H1 (cell line): ENCODE results near the gene TACR2. TPM values are rescaled to one million over a fixed set of nuclear protein-coding genes. Genes with fewer than 3 reads are reported as not detected.

ENCODE experiments used
- ASH2L ChIP-seq: fragments of 200-600, 300-600 bp; sonication (generic); IDR thresholded peaks from one replicate; pipeline ENCODE4 v1.7.1; 2017; ENCODE audit warnings: low read length
- BACH1 ChIP-seq: IDR thresholded peaks from 2 replicates; pipeline ENCODE4 v1.6.1; 2012; ENCODE audit warnings: low read length, improper control_type of control experiment
- CREB1 ChIP-seq: IDR thresholded peaks from 2 replicates; pipeline ENCODE4 v1.6.1; 2012; ENCODE audit warnings: inconsistent platforms
- RBBP5 ChIP-seq: IDR thresholded peaks from 2 replicates; pipeline ENCODE4 v1.7.1; 2012; ENCODE audit warnings: low read depth, mild to moderate bottlenecking, inconsistent platforms, low read length, moderate library complexity, borderline replicate concordance
- SAP30 ChIP-seq: fragments of 300-600 bp; sonication (generic); IDR thresholded peaks from 2 replicates; pipeline ENCODE4 v1.7.1; 2012; ENCODE audit warnings: low read length, moderate library complexity, mild to moderate bottlenecking, inconsistent platforms; ENCODE audit not compliant: insufficient read depth, insufficient replicate concordance
- SUZ12 ChIP-seq: fragments of 200-600 bp; sonication (generic); IDR thresholded peaks from 2 replicates; pipeline ENCODE4 v1.6.1; 2012; ENCODE audit warnings: mild to moderate bottlenecking, inconsistent platforms, low read length, moderate library complexity, mixed read lengths
- TCF12 ChIP-seq: IDR thresholded peaks from 2 replicates; pipeline ENCODE4 v1.6.1; 2011; ENCODE audit warnings: low read depth, mild to moderate bottlenecking, low read length
- polyA plus RNA-seq, 7 experiments: library from polyadenylated mRNA; depleted of rRNA in 3 of 7; stranded (reverse) in 5 of 7; unstranded in 2 of 7; fragments of >200 nt in 5 of 7; fragments of 200-250 nt in 2 of 7; gene quantifications; 1 replicate in 5 of 7; 2 replicates in 1 of 7; 4 replicates in 1 of 7; pipeline versions ENCODE4 v1.2.1 to v1.2.3, GENCODE V29; 2011 to 2013; ENCODE audit warnings: missing spikeins in 2 of 7, mixed read lengths in 2 of 7
- total RNA-seq: library from RNA; stranded (reverse); fragmentation: NEBNext Ultra II Directional; extraction: Animal tissue kit (Norgen Biotek cat#: 25700); gene quantifications from 2 replicates; pipeline ENCODE4 v1.2.1, GENCODE V29; 2021
- TF ChIP-seq, protein P1 (sequence below): fragments of 300-600 bp; sonication (generic); IDR thresholded peaks from 2 replicates; pipeline ENCODE4 v1.7.1; 2012; ENCODE audit warnings: low read length, moderate library complexity, mild to moderate bottlenecking, inconsistent platforms; ENCODE audit not compliant: insufficient replicate concordance
- TF ChIP-seq, protein P2 (sequence below), 3 experiments: IDR thresholded peaks; 1 replicate in 2 of 3; 2 replicates in 1 of 3; pipeline versions ENCODE4 v1.5.1 to v1.6.1; 2011; ENCODE audit warnings: low read length in 3 of 3, mild to moderate bottlenecking in 3 of 3, inconsistent platforms in 2 of 3, low read depth in 1 of 3, moderate library complexity in 1 of 3; ENCODE audit not compliant: insufficient read depth in 1 of 3; ENCODE audit errors: control extremely low read depth in 1 of 3

TACR2 gene
- total and polyA plus RNA-seq, 2 of the 8 experiments (the other 6 are each of a cell fraction or from before 2014, with no cell fraction given): 0.06 TPM; not detected in 1

DNA sequence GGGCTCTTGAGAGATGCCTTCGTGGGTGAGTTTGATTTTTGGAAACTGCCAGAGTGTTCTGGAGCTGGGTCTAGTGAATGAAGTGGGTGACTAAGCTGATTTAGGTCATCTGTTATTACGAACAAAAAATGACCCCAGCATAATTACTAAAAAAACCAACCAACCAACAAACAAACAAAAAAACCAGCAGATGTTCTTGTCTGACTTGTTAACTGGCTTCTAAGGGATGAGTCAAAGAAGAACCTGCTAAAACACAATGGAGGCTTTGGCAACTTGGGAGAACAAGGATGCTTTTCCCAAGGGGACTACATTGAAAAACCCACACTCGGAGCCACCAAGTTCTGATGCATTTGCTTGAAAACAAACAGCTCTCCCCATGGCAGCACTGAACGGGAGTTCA lies 11.5 kb downstream of the TACR2 start (continued):
- TF ChIP-seq, protein P1, sequence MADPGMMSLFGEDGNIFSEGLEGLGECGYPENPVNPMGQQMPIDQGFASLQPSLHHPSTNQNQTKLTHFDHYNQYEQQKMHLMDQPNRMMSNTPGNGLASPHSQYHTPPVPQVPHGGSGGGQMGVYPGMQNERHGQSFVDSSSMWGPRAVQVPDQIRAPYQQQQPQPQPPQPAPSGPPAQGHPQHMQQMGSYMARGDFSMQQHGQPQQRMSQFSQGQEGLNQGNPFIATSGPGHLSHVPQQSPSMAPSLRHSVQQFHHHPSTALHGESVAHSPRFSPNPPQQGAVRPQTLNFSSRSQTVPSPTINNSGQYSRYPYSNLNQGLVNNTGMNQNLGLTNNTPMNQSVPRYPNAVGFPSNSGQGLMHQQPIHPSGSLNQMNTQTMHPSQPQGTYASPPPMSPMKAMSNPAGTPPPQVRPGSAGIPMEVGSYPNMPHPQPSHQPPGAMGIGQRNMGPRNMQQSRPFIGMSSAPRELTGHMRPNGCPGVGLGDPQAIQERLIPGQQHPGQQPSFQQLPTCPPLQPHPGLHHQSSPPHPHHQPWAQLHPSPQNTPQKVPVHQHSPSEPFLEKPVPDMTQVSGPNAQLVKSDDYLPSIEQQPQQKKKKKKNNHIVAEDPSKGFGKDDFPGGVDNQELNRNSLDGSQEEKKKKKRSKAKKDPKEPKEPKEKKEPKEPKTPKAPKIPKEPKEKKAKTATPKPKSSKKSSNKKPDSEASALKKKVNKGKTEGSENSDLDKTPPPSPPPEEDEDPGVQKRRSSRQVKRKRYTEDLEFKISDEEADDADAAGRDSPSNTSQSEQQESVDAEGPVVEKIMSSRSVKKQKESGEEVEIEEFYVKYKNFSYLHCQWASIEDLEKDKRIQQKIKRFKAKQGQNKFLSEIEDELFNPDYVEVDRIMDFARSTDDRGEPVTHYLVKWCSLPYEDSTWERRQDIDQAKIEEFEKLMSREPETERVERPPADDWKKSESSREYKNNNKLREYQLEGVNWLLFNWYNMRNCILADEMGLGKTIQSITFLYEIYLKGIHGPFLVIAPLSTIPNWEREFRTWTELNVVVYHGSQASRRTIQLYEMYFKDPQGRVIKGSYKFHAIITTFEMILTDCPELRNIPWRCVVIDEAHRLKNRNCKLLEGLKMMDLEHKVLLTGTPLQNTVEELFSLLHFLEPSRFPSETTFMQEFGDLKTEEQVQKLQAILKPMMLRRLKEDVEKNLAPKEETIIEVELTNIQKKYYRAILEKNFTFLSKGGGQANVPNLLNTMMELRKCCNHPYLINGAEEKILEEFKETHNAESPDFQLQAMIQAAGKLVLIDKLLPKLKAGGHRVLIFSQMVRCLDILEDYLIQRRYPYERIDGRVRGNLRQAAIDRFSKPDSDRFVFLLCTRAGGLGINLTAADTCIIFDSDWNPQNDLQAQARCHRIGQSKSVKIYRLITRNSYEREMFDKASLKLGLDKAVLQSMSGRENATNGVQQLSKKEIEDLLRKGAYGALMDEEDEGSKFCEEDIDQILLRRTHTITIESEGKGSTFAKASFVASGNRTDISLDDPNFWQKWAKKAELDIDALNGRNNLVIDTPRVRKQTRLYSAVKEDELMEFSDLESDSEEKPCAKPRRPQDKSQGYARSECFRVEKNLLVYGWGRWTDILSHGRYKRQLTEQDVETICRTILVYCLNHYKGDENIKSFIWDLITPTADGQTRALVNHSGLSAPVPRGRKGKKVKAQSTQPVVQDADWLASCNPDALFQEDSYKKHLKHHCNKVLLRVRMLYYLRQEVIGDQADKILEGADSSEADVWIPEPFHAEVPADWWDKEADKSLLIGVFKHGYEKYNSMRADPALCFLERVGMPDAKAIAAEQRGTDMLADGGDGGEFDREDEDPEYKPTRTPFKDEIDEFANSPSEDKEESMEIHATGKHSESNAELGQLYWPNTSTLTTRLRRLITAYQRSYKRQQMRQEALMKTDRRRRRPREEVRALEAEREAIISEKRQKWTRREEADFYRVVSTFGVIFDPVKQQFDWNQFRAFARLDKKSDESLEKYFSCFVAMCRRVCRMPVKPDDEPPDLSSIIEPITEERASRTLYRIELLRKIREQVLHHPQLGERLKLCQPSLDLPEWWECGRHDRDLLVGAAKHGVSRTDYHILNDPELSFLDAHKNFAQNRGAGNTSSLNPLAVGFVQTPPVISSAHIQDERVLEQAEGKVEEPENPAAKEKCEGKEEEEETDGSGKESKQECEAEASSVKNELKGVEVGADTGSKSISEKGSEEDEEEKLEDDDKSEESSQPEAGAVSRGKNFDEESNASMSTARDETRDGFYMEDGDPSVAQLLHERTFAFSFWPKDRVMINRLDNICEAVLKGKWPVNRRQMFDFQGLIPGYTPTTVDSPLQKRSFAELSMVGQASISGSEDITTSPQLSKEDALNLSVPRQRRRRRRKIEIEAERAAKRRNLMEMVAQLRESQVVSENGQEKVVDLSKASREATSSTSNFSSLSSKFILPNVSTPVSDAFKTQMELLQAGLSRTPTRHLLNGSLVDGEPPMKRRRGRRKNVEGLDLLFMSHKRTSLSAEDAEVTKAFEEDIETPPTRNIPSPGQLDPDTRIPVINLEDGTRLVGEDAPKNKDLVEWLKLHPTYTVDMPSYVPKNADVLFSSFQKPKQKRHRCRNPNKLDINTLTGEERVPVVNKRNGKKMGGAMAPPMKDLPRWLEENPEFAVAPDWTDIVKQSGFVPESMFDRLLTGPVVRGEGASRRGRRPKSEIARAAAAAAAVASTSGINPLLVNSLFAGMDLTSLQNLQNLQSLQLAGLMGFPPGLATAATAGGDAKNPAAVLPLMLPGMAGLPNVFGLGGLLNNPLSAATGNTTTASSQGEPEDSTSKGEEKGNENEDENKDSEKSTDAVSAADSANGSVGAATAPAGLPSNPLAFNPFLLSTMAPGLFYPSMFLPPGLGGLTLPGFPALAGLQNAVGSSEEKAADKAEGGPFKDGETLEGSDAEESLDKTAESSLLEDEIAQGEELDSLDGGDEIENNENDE: no peak
- TF ChIP-seq SUZ12 (no peak), BACH1 (no peak), TCF12 (no peak), RBBP5 (no peak), CREB1 (no peak), ASH2L (no peak), SAP30 (no peak)
- TF ChIP-seq, protein P2, sequence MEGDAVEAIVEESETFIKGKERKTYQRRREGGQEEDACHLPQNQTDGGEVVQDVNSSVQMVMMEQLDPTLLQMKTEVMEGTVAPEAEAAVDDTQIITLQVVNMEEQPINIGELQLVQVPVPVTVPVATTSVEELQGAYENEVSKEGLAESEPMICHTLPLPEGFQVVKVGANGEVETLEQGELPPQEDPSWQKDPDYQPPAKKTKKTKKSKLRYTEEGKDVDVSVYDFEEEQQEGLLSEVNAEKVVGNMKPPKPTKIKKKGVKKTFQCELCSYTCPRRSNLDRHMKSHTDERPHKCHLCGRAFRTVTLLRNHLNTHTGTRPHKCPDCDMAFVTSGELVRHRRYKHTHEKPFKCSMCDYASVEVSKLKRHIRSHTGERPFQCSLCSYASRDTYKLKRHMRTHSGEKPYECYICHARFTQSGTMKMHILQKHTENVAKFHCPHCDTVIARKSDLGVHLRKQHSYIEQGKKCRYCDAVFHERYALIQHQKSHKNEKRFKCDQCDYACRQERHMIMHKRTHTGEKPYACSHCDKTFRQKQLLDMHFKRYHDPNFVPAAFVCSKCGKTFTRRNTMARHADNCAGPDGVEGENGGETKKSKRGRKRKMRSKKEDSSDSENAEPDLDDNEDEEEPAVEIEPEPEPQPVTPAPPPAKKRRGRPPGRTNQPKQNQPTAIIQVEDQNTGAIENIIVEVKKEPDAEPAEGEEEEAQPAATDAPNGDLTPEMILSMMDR (IDR thresholded peaks at IDR 0.05; ENCODE audit: control extremely low read depth in 1 of 3, insufficient read depth in 1 of 3, low read depth in 1 of 3, low read length in 3 of 3): no peak
